ENCODE results near the gene ITPR3.
A peak's percentile ranks its signal among the peaks of the same experiment; 100 is the strongest.
"Not testable (repeated sequence)": the region's sequence is repeated elsewhere in the genome, so short reads cannot be mapped to it uniquely, and the experiment has no call there.

ITPR3 gene

GRCh38 chr6:33591424-33592032 lies 29.6 kb upstream of the ITPR3 start:
- no peak for DNase-seq

- no peak for DNase-seq
Observed at GRCh38 chr6:33592280-33592594, 28.9 kb upstream of the ITPR3 start.

- no peak for DNase-seq
Observed at GRCh38 chr6:33592595-33593413, 28.3 kb upstream of the ITPR3 start.

- DNase-seq = no peak
Observed at GRCh38 chr6:33593414-33593727, 27.8 kb upstream of the ITPR3 start.

GRCh38 chr6:33595001-33595846 lies 25.9 kb upstream of the ITPR3 start:
- no peak for DNase-seq

- not testable (repeated sequence) for DNase-seq
Observed at GRCh38 chr6:33596894-33597293, 24.2 kb upstream of the ITPR3 start.

- DNase-seq = no peak
Observed at GRCh38 chr6:33597551-33598322, 23.4 kb upstream of the ITPR3 start.

GRCh38 chr6:33599413-33599938 lies 21.6 kb upstream of the ITPR3 start:
- DNase-seq = peak; percentile 45

GRCh38 chr6:33600761-33601160 lies 20.4 kb upstream of the ITPR3 start:
- DNase-seq = no peak

- no peak for DNase-seq
Observed at GRCh38 chr6:33602180-33602579, 18.9 kb upstream of the ITPR3 start.

GRCh38 chr6:33604941-33605854 lies 15.9 kb upstream of the ITPR3 start:
- DNase-seq = no peak

- no peak for DNase-seq
Observed at GRCh38 chr6:33606642-33607041, 14.5 kb upstream of the ITPR3 start.

GRCh38 chr6:33607126-33607783 lies 13.9 kb upstream of the ITPR3 start:
- no peak for DNase-seq

- no peak for DNase-seq
Observed at GRCh38 chr6:33607784-33608161, 13.3 kb upstream of the ITPR3 start.

- no peak for DNase-seq
Observed at GRCh38 chr6:33609019-33609418, 12.1 kb upstream of the ITPR3 start.

GRCh38 chr6:33609528-33609927 lies 11.6 kb upstream of the ITPR3 start:
- no peak for DNase-seq

GRCh38 chr6:33610067-33610466 lies 11.1 kb upstream of the ITPR3 start:
- no peak for DNase-seq

- DNase-seq = no peak
Observed at GRCh38 chr6:33610779-33611732, 10.1 kb upstream of the ITPR3 start.

GRCh38 chr6:33613146-33613794 lies 7.9 kb upstream of the ITPR3 start:
- no peak for DNase-seq

- no peak for DNase-seq
Observed at GRCh38 chr6:33613795-33614168, 7.3 kb upstream of the ITPR3 start.
